Left forelimb (tissue), 1 donor: Measurements from ENCODE around the gene GHRH.

ENCODE experiments used
- DNase-seq: peaks from one replicate; pipeline ENCODE4 v3.0.0-alpha.2; 2018; ENCODE audit warnings: low spot score

GHRH gene

GRCh38 chr20:37261714-37262113, at the start of gene GHRH:
Gene GHRH (minus strand): TSS chr20:37261814. CDS start chr20:37256889, 4,925 bp downstream.
- no peak for DNase-seq

- DNase-seq, result no peak
These were observed 49.3 kb upstream of the GHRH start for GRCh38 chr20:37310951-37311350.

GRCh38 chr20:37309936-37310590, 48.4 kb upstream of the GHRH start:
- no peak for DNase-seq

GRCh38 chr20:37309290-37309689, 47.7 kb upstream of the GHRH start:
- DNase-seq, result no peak

GRCh38 chr20:37308086-37309050, 46.8 kb upstream of the GHRH start:
- DNase-seq, result no peak

GRCh38 chr20:37305839-37306238, 44.2 kb upstream of the GHRH start:
- no peak for DNase-seq

- DNase-seq, result no peak
These were observed 43.5 kb upstream of the GHRH start for GRCh38 chr20:37305079-37305478.

GRCh38 chr20:37303637-37304036, 42.0 kb upstream of the GHRH start:
- no peak for DNase-seq

- DNase-seq, result no peak
These were observed 41.4 kb upstream of the GHRH start for GRCh38 chr20:37302981-37303380.

- no peak for DNase-seq
These were observed 39.9 kb upstream of the GHRH start for GRCh38 chr20:37301558-37301957.

- no peak for DNase-seq
These were observed 39.5 kb upstream of the GHRH start for GRCh38 chr20:37301120-37301519.

GRCh38 chr20:37299718-37300528, 38.3 kb upstream of the GHRH start:
- DNase-seq, result no peak

GRCh38 chr20:37298190-37298939, 36.8 kb upstream of the GHRH start:
- no peak for DNase-seq

GRCh38 chr20:37297066-37297736, 35.6 kb upstream of the GHRH start:
- no peak for DNase-seq

GRCh38 chr20:37296371-37296770, 34.8 kb upstream of the GHRH start:
- DNase-seq, result no peak

GRCh38 chr20:37295595-37295994, 34.0 kb upstream of the GHRH start:
- DNase-seq, result no peak

- DNase-seq, result no peak
These were observed 33.4 kb upstream of the GHRH start for GRCh38 chr20:37295001-37295400.

GRCh38 chr20:37294262-37294981, 32.8 kb upstream of the GHRH start:
- no peak for DNase-seq

GRCh38 chr20:37293301-37293943, 31.8 kb upstream of the GHRH start:
- no peak for DNase-seq

- DNase-seq, result no peak
These were observed 30.1 kb upstream of the GHRH start for GRCh38 chr20:37291724-37292126.
